Measurements from ENCODE around the gene KCNC1.

DNA sequence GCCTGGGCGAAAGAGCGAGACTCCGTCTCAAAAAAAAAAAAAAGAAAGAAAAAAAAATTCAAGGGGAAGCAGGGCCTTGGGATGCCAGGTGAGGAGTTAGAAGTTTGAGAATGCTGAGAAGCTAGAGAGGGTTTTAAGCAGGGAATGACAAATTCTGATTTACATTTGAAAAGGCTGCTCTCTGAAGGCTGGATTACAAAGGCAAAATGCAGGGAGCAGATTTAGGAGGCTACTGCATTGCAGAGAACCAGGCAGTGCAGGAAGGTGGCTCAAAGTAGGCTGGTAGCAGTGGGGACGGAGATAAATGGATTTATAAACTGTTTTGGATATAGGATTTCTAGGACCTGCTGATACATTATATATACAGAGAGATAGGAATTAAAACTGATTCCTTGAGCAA, 66.6 kb downstream of the KCNC1 start:
- TF ChIP-seq POLR2A (IDR thresholded peaks at IDR 0.05): no peak
- TF ChIP-seq, protein P1, sequence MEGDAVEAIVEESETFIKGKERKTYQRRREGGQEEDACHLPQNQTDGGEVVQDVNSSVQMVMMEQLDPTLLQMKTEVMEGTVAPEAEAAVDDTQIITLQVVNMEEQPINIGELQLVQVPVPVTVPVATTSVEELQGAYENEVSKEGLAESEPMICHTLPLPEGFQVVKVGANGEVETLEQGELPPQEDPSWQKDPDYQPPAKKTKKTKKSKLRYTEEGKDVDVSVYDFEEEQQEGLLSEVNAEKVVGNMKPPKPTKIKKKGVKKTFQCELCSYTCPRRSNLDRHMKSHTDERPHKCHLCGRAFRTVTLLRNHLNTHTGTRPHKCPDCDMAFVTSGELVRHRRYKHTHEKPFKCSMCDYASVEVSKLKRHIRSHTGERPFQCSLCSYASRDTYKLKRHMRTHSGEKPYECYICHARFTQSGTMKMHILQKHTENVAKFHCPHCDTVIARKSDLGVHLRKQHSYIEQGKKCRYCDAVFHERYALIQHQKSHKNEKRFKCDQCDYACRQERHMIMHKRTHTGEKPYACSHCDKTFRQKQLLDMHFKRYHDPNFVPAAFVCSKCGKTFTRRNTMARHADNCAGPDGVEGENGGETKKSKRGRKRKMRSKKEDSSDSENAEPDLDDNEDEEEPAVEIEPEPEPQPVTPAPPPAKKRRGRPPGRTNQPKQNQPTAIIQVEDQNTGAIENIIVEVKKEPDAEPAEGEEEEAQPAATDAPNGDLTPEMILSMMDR (IDR thresholded peaks at IDR 0.05): no peak
